Endothelial cell of umbilical vein (primary cell): ENCODE measurements around the gene SLC7A8. TPM values are rescaled to one million over a fixed set of nuclear protein-coding genes. Genes with fewer than 3 reads are reported as not detected.

Experiments used
- BruUV-seq: library from RNA; stranded (reverse); fragments of 400-500 nt; replicated peaks from 2 replicates; lab custom pipeline; 2021; lab: Mats Ljungman, UMichigan
- CTCF ChIA-PET: fragments of 300-600, 350-600 bp; sonication (Branson Sonifier 250); formaldehyde crosslinking; loops from one replicate; lab custom pipeline; 2021; ENCODE audit warnings: antibody characterized with exemption, inconsistent platforms; lab: Charles Lee
- POLR2A ChIA-PET: fragments of 300-600, 350-600 bp; sonication (Branson Sonifier 250); formaldehyde crosslinking; loops from one replicate; lab custom pipeline; 2021; ENCODE audit warnings: antibody characterized with exemption, inconsistent platforms; lab: Charles Lee
- DNase-seq: peaks from one replicate; pipeline ENCODE4 v3.0.0-alpha.2; 2011; ENCODE audit warnings: low read depth, low spot score
- FAIRE-seq: peaks from 2 replicates; lab custom pipeline; 2011; peaks lifted over from hg19 to GRCh38; lab: Jason Lieb, UNC
- H2AFZ ChIP-seq: 2 replicates; pipeline ENCODE4 v1.6.0; 2012; ENCODE audit warnings: low read depth, low read length, control low read depth, inconsistent platforms
- H3K27ac ChIP-seq: 2 replicates; pipeline ENCODE4 v1.5.1; 2011; ENCODE audit warnings: low read depth, mild to moderate bottlenecking, control low read depth, low read length, moderate library complexity; ENCODE audit not compliant: insufficient read depth
- H3K27me3 ChIP-seq, 2 experiments: 2 replicates each; pipeline versions ENCODE4 v1.6.0 to v1.6.1; 2011; ENCODE audit warnings: low read length in 2 of 2, mixed read lengths in 1 of 2; ENCODE audit not compliant: control insufficient read depth in 2 of 2, insufficient read depth in 2 of 2
- H3K36me3 ChIP-seq, 2 experiments: 2 replicates in 1 of 2; 3 replicates in 1 of 2; pipeline ENCODE4 v1.5.1; 2011; ENCODE audit warnings: low read length in 2 of 2, mild to moderate bottlenecking in 1 of 2, moderate library complexity in 1 of 2; ENCODE audit not compliant: control insufficient read depth in 2 of 2, insufficient read depth in 2 of 2; ENCODE audit errors: extremely low read depth in 1 of 2
- H3K4me1 ChIP-seq: 3 replicates; pipeline ENCODE4 v1.5.1; 2011; ENCODE audit warnings: mild to moderate bottlenecking, low read length; ENCODE audit not compliant: control insufficient read depth, insufficient read depth; ENCODE audit errors: extremely low read depth
- H3K4me2 ChIP-seq: 2 replicates; pipeline ENCODE4 v1.6.1; 2011; ENCODE audit warnings: low read length, control low read depth, mixed read lengths; ENCODE audit not compliant: insufficient read depth
- H3K4me3 ChIP-seq, 3 experiments: fragments of 200-600 bp in 1 of 3; sonication (generic), shearing (Covaris generic) in 1 of 3; replicated peaks in 1 of 3; 2 replicates each; pipeline ENCODE4 v1.5.1; 2011 to 2016; ENCODE audit warnings: control low read depth in 3 of 3, low read length in 3 of 3, mild to moderate bottlenecking in 2 of 3, inconsistent platforms in 1 of 3, low read depth in 1 of 3, moderate library complexity in 1 of 3; ENCODE audit not compliant: insufficient read depth in 1 of 3
- H3K79me2 ChIP-seq: 2 replicates; pipeline ENCODE4 v1.6.0; 2012; ENCODE audit warnings: low read length, inconsistent platforms; ENCODE audit not compliant: control insufficient read depth, insufficient read depth
- H3K9ac ChIP-seq: replicated peaks from 2 replicates; pipeline ENCODE3; 2011; ENCODE audit warnings: low read length, control low read depth; ENCODE audit not compliant: insufficient read depth; ENCODE audit errors: extremely low read depth
- H3K9me1 ChIP-seq: replicated peaks from 3 replicates; pipeline ENCODE4 v1.6.0; 2011; ENCODE audit warnings: mild to moderate bottlenecking, low read length; ENCODE audit not compliant: control insufficient read depth, insufficient read depth; ENCODE audit errors: extremely low read depth
- H3K9me3 ChIP-seq: replicated peaks from 2 replicates; pipeline ENCODE4 v1.5.1; 2012; ENCODE audit warnings: low read length, inconsistent platforms; ENCODE audit not compliant: control insufficient read depth, insufficient read depth
- H4K20me1 ChIP-seq: replicated peaks from 2 replicates; pipeline ENCODE3; 2011; ENCODE audit warnings: mild to moderate bottlenecking, low read length; ENCODE audit not compliant: control insufficient read depth, insufficient read depth; ENCODE audit errors: extremely low read depth
- EZH2 ChIP-seq: IDR thresholded peaks from 2 replicates; pipeline ENCODE4 v1.6.1; 2012; ENCODE audit warnings: borderline replicate concordance, low read depth, mild to moderate bottlenecking, moderate library complexity, low read length, inconsistent platforms; ENCODE audit not compliant: severe bottlenecking
- FOS ChIP-seq: IDR thresholded peaks from 2 replicates; pipeline ENCODE4 v1.6.1; 2011; ENCODE audit warnings: mild to moderate bottlenecking, low read length, moderate library complexity, borderline replicate concordance; ENCODE audit not compliant: insufficient read depth
- GATA2 ChIP-seq: IDR thresholded peaks from 2 replicates; pipeline ENCODE4 v1.7.0; 2011; ENCODE audit warnings: low read depth, mild to moderate bottlenecking, moderate library complexity, mixed read lengths, low read length; ENCODE audit not compliant: insufficient read length, insufficient read depth
- JUN ChIP-seq: IDR thresholded peaks from 2 replicates; pipeline ENCODE4 v1.6.1; 2011; ENCODE audit warnings: borderline replicate concordance, low read depth; ENCODE audit not compliant: insufficient read length, insufficient read depth
- MYC ChIP-seq: IDR thresholded peaks from one replicate; pipeline ENCODE4 v1.6.1; 2011; ENCODE audit warnings: mild to moderate bottlenecking, low read depth, low read length
- POLR2A ChIP-seq: IDR thresholded peaks from 2 replicates; pipeline ENCODE4 v1.6.1; 2012; ENCODE audit warnings: low read depth, mild to moderate bottlenecking, control low read depth, low read length
- POLR2AphosphoS5 ChIP-seq: IDR thresholded peaks from 2 replicates; pipeline ENCODE4 v1.6.1; 2012; ENCODE audit warnings: low read depth, mild to moderate bottlenecking, control low read depth, low read length, moderate library complexity; ENCODE audit not compliant: insufficient read depth
- dilution Hi-C: fragments of 300-500 bp; cut with MboI; formaldehyde crosslinking; loops from one replicate; pipeline ENCODE4 v1.15.0; 2019; ENCODE audit warnings: low sequenced_read_pairs; ENCODE audit not compliant: extremely low pct_ligation_motif_present
- intact Hi-C: fragments of 100-400 bp; cut with micrococcal nuclease; formaldehyde crosslinking; loops from one replicate; pipeline ENCODE4 v1.10.0; 2022
- polyA plus RNA-seq, 4 experiments: library from polyadenylated mRNA; depleted of rRNA in 3 of 4; stranded (reverse) in 3 of 4; unstranded in 1 of 4; fragments of >200 nt; gene quantifications; 2 replicates each; pipeline versions ENCODE4 v1.2.1 to v1.2.3, GENCODE V29; 2011 to 2012; ENCODE audit warnings: missing spikeins in 1 of 4
- total RNA-seq: library from RNA; stranded (reverse); gene quantifications from 2 replicates; pipeline ENCODE4 v1.2.3, GENCODE V29; 2021
- TF ChIP-seq, protein P1 (sequence below): IDR thresholded peaks from 2 replicates; pipeline ENCODE4 v1.6.1; 2011; ENCODE audit not compliant: insufficient read depth, insufficient read length
- TF ChIP-seq, protein P2 (sequence below), 2 donors: IDR thresholded peaks; 1 replicate in 1 of 2; 2 replicates in 1 of 2; pipeline ENCODE4 v1.5.1; 2011; ENCODE audit warnings: low read length in 2 of 2, mild to moderate bottlenecking in 2 of 2, moderate library complexity in 2 of 2, control low read depth in 1 of 2, inconsistent platforms in 1 of 2, low read depth in 1 of 2; ENCODE audit not compliant: insufficient read depth in 1 of 2; ENCODE audit errors: extremely low read depth in 1 of 2

The SLC7A8 gene
- total and polyA plus RNA-seq, 2 donors (not counting 3 experiments of a cell fraction or from before 2014, with no cell fraction given): 0.76 to 1.1 TPM

GRCh38 chr14:23158779-23159178 is 24.7 kb downstream of the SLC7A8 start:
- Histone ChIP-seq H3K36me3 (no peaks in the 10 kb centered on the region), H3K4me1 (peaks cover 17% of the 10 kb centered on the region), H3K9ac (no peak overlapping the region), H3K4me3 (no peak overlapping the region), H3K79me2 (no peaks in the 10 kb centered on the region), H3K4me2 (no peak overlapping the region), H3K9me1 (no peaks in the 10 kb centered on the region), H2AFZ (no peak overlapping the region), H3K27ac (no peak overlapping the region), H4K20me1 (no peaks in the 10 kb centered on the region), H3K9me3 (no peaks in the 10 kb centered on the region), H3K27me3 (no peaks in the 10 kb centered on the region)
- dilution Hi-C loops: no loop called here
- TF ChIP-seq JUN (no peak), GATA2 (no peak), POLR2A (no peak), FOS (no peak), POLR2AphosphoS5 (no peak), MYC (no peak), EZH2 (no peak)
- TF ChIP-seq, protein P1, sequence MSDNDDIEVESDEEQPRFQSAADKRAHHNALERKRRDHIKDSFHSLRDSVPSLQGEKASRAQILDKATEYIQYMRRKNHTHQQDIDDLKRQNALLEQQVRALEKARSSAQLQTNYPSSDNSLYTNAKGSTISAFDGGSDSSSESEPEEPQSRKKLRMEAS: no peak
- TF ChIP-seq, protein P2, sequence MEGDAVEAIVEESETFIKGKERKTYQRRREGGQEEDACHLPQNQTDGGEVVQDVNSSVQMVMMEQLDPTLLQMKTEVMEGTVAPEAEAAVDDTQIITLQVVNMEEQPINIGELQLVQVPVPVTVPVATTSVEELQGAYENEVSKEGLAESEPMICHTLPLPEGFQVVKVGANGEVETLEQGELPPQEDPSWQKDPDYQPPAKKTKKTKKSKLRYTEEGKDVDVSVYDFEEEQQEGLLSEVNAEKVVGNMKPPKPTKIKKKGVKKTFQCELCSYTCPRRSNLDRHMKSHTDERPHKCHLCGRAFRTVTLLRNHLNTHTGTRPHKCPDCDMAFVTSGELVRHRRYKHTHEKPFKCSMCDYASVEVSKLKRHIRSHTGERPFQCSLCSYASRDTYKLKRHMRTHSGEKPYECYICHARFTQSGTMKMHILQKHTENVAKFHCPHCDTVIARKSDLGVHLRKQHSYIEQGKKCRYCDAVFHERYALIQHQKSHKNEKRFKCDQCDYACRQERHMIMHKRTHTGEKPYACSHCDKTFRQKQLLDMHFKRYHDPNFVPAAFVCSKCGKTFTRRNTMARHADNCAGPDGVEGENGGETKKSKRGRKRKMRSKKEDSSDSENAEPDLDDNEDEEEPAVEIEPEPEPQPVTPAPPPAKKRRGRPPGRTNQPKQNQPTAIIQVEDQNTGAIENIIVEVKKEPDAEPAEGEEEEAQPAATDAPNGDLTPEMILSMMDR (IDR thresholded peaks at IDR 0.05; ENCODE audit: extremely low read depth in 1 of 2, insufficient read depth in 1 of 2, low read depth in 1 of 2, low read length in 2 of 2): no peak
- intact Hi-C loops: no loop called here
- CTCF ChIA-PET: no interaction called here
- BruUV-seq: no TSS peak
- DNase-seq: no peak
- POLR2A ChIA-PET: no interaction called here
- FAIRE-seq: no peak
